Stimulated activated CD4-positive, alpha-beta T cell treated with anti-CD3 and anti-CD28 coated beads, Interleukin-2, amount 100 ng/mL, for 48 hours (primary cell): Measurements from ENCODE around the gene ZKSCAN4.

Experiments used
- DNase-seq, 2 donors: peaks; one replicate each; pipeline ENCODE4 v3.0.0-alpha.2; 2020

ZKSCAN4 gene

GRCh38 chr6:28208111-28208659, 43.9 kb downstream of the ZKSCAN4 start:
- no peak for DNase-seq

- DNase-seq, result no peak
These were observed 44.5 kb downstream of the ZKSCAN4 start for GRCh38 chr6:28207510-28208110.

GRCh38 chr6:28206928-28207509, 45.0 kb downstream of the ZKSCAN4 start:
- no peak for DNase-seq

DNA sequence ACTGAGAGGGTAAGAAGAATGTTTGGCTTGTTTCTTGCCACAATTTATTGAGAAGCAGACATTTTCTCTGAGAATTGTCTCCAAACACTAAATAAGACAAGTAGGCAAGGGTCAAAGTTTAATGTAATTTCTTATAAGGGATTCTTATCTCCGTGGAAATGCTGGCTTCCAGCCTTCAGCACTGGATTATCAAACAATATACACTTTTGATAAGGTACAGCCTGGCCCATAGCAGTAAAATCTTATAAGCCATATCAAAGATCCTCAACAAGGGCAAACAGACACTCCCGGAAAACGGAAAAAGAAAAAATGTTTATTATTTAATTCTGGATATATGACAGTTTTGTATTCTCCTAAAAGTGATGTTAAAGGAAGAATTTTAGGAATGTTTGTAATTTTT, 45.5 kb downstream of the ZKSCAN4 start:
- no peak for DNase-seq

- DNase-seq, result no peak
These were observed 46.2 kb downstream of the ZKSCAN4 start for GRCh38 chr6:28205879-28206278.

DNA sequence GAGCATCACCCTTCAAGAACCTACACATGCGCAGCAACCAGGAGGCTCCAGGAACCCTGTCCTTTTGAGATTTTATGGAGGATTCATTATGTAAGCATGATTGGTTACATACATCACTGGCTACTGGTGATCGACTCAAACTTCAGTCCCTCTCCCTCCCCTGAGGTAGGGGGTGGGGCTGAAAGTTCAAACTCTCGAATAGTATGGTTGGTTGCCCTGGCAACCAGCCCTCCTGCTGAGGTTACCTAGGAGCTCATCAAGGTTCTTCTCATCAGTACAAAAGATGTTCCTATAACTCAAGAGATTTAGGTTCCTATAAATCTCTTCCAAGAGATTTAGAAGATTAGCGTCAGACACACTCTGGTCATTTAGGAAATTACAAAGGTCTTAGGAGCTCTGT, 48.9 kb downstream of the ZKSCAN4 start:
- DNase-seq, result no peak

DNA sequence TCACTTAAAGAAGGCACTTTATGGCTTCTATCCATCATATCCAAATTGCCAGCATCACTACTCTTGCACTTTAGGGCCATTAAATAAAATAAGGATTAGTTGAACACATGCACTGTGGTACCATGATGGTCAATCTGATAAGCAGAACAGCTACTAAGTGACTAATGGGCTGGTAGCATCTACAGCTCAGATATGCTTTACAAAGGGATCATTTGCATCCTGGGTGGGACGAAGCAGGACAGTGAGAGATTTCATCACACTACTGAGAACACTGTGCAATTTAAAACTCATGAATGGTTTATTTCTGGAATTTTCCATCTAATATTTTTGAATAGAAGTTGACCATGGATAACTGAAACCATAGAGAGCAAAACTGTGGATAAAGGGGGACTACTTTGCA, 52.0 kb downstream of the ZKSCAN4 start:
- DNase-seq, result no peak
